HEK293 (cell line): ENCODE data around the gene KIAA1671.

Experiments
- CTCF ChIA-PET: fragments of 350-600 bp; formaldehyde crosslinking; extraction: SDS; loops from one replicate; lab custom pipeline; 2021; ENCODE audit warnings: antibody characterized with exemption; lab: Yijun Ruan, JAX
- POLR2A ChIA-PET: fragments of 300-600 bp; formaldehyde crosslinking; extraction: SDS; loops from one replicate; lab custom pipeline; 2020; ENCODE audit warnings: antibody characterized with exemption, inconsistent platforms; lab: Yijun Ruan, JAX
- H3K27ac ChIP-seq: fragments of 200-500 bp; sonication (Bioruptor generic); 2 replicates; pipeline ENCODE4 v1.5.1; 2014; ENCODE audit warnings: low read depth, low read length, control low read depth, inconsistent platforms; ENCODE audit errors: extremely low read depth
- H3K36me3 ChIP-seq, 2 experiments: fragments of 200-500 bp in 1 of 2; sonication (Bioruptor generic) in 1 of 2; 1 replicate in 1 of 2; 2 replicates in 1 of 2; pipeline ENCODE4 v1.5.1; 2014 to 2017; ENCODE audit warnings: inconsistent platforms in 2 of 2, low read length in 2 of 2; ENCODE audit not compliant: control insufficient read depth in 2 of 2, insufficient read depth in 1 of 2
- H3K4me1 ChIP-seq: fragments of 200-500 bp; sonication (Bioruptor generic); 2 replicates; pipeline ENCODE4 v1.5.1; 2014; ENCODE audit warnings: mild to moderate bottlenecking, low read length, inconsistent platforms; ENCODE audit not compliant: control insufficient read depth, insufficient read depth
- H3K4me3 ChIP-seq: 2 replicates; pipeline ENCODE4 v1.5.1; 2011; ENCODE audit warnings: low read depth, mild to moderate bottlenecking, control low read depth, low read length, moderate library complexity
- H3K9me3 ChIP-seq: fragments of 200-500 bp; sonication (Bioruptor generic); 2 replicates; pipeline ENCODE4 v1.5.1; 2014; ENCODE audit warnings: low read depth, low read length, inconsistent platforms; ENCODE audit not compliant: control insufficient read depth, insufficient read depth
- ATF2 ChIP-seq: fragments of 450-650 bp; formaldehyde crosslinking; IDR thresholded peaks from 2 replicates; pipeline ENCODE4 v1.5.1; 2016; ENCODE audit warnings: missing biosample characterization, missing genetic modification characterization, low read depth
- CTCF ChIP-seq: fragments of 450-650 bp; formaldehyde crosslinking; IDR thresholded peaks from 2 replicates; pipeline ENCODE4 v1.5.1; 2016; ENCODE audit warnings: missing biosample characterization, missing genetic modification characterization
- FEZF1 ChIP-seq: fragments of 450-650 bp; formaldehyde crosslinking; IDR thresholded peaks from 2 replicates; pipeline ENCODE4 v1.5.1; 2016; ENCODE audit warnings: missing biosample characterization, missing genetic modification characterization
- GLIS2 ChIP-seq: fragments of 450-650 bp; formaldehyde crosslinking; IDR thresholded peaks from 2 replicates; pipeline ENCODE4 v1.5.1; 2016; ENCODE audit warnings: missing biosample characterization, missing genetic modification characterization
- KLF8 ChIP-seq: fragments of 450-650 bp; formaldehyde crosslinking; IDR thresholded peaks from 2 replicates; pipeline ENCODE4 v1.5.1; 2016; ENCODE audit warnings: missing biosample characterization, missing genetic modification characterization
- OSR2 ChIP-seq: fragments of 450-650 bp; formaldehyde crosslinking; IDR thresholded peaks from 2 replicates; pipeline ENCODE4 v1.5.1; 2016; ENCODE audit warnings: missing biosample characterization, missing genetic modification characterization
- SALL2 ChIP-seq: fragments of 450-650 bp; formaldehyde crosslinking; IDR thresholded peaks from 2 replicates; pipeline ENCODE4 v1.5.0; 2017; ENCODE audit warnings: missing biosample characterization, mild to moderate bottlenecking, missing genetic modification characterization, borderline replicate concordance
- YY1 ChIP-seq: fragments of 450-650 bp; formaldehyde crosslinking; IDR thresholded peaks from 2 replicates; pipeline ENCODE4 v1.5.1; 2018; ENCODE audit warnings: missing biosample characterization, missing genetic modification characterization
- ZBTB48 ChIP-seq: fragments of 450-650 bp; formaldehyde crosslinking; IDR thresholded peaks from 2 replicates; pipeline ENCODE4 v1.5.1; 2016; ENCODE audit warnings: missing biosample characterization, missing genetic modification characterization
- ZBTB6 ChIP-seq: fragments of 450-650 bp; formaldehyde crosslinking; IDR thresholded peaks from 2 replicates; pipeline ENCODE4 v1.5.1; 2017; ENCODE audit warnings: missing biosample characterization, missing genetic modification characterization
- ZIC2 ChIP-seq: fragments of 450-650 bp; formaldehyde crosslinking; IDR thresholded peaks from 2 replicates; pipeline ENCODE4 v1.5.1; 2016; ENCODE audit warnings: missing biosample characterization, missing genetic modification characterization
- ZNF132 ChIP-seq: fragments of 450-650 bp; formaldehyde crosslinking; IDR thresholded peaks from 2 replicates; pipeline ENCODE4 v1.5.1; 2017; ENCODE audit warnings: missing biosample characterization, missing genetic modification characterization, borderline replicate concordance
- ZNF18 ChIP-seq: fragments of 450-650 bp; formaldehyde crosslinking; IDR thresholded peaks from 2 replicates; pipeline ENCODE4 v1.5.1; 2016; ENCODE audit warnings: missing biosample characterization, missing genetic modification characterization
- ZNF274 ChIP-seq, 2 experiments: fragments of 200-500 bp in 1 of 2; fragments of 450-650 bp in 1 of 2; sonication (Bioruptor generic) in 1 of 2; formaldehyde crosslinking in 1 of 2; IDR thresholded peaks; 2 replicates each; pipeline versions ENCODE4 v1.5.1 to v1.6.1; 2014 to 2016; ENCODE audit warnings: borderline replicate concordance in 1 of 2, inconsistent platforms in 1 of 2, low read length in 1 of 2, missing biosample characterization in 1 of 2, missing genetic modification characterization in 1 of 2
- ZNF354C ChIP-seq: fragments of 450-650 bp; formaldehyde crosslinking; IDR thresholded peaks from 2 replicates; pipeline ENCODE4 v1.5.1; 2016; ENCODE audit warnings: missing biosample characterization, missing genetic modification characterization, low read depth, borderline replicate concordance
- ZNF629 ChIP-seq: fragments of 450-650 bp; formaldehyde crosslinking; IDR thresholded peaks from 2 replicates; pipeline ENCODE4 v1.5.1; 2017; ENCODE audit warnings: missing biosample characterization, missing genetic modification characterization
- ZNF670 ChIP-seq: fragments of 450-650 bp; formaldehyde crosslinking; IDR thresholded peaks from 2 replicates; pipeline ENCODE4 v1.5.1; 2016; ENCODE audit warnings: missing biosample characterization, missing genetic modification characterization, low read depth
- ZNF830 ChIP-seq: fragments of 450-650 bp; IDR thresholded peaks from 2 replicates; pipeline ENCODE4 v1.5.0; 2018; ENCODE audit warnings: missing biosample characterization, missing genetic modification characterization, low read depth, mild to moderate bottlenecking, moderate library complexity
- ZNF837 ChIP-seq: fragments of 450-650 bp; formaldehyde crosslinking; IDR thresholded peaks from 2 replicates; pipeline ENCODE4 v1.5.1; 2016; ENCODE audit warnings: missing biosample characterization, missing genetic modification characterization
- ZSCAN23 ChIP-seq: fragments of 450-650 bp; formaldehyde crosslinking; IDR thresholded peaks from 2 replicates; pipeline ENCODE4 v1.5.1; 2016; ENCODE audit warnings: missing biosample characterization, missing genetic modification characterization

KIAA1671 gene

GRCh38 chr22:25051983-25052710, 99.6 kb downstream of the KIAA1671 start:
- Histone ChIP-seq H3K4me1 (no peaks in the 10 kb centered on the region; the same call in 1 of the 2 replicates), H3K4me3 (no peak overlapping the region), H3K27ac (peak overlapping the region; percentile 3; the same call in 1 of the 2 replicates), H3K36me3 (peaks cover 0 to 34% of the 10 kb centered on the region in 2 experiments; a peak in 1 of 3 replicates), H3K9me3 (no peaks in the 10 kb centered on the region)
- ChIA-PET POLR2A (no interaction called here), CTCF (interaction anchor here (0.6 to 15.6 kb wide), 7 partner anchors 20 to 1048 kb away, joined by 3 to 300 read pairs (median 3); partner anchors contain the start of gene KIAA1671)
- TF ChIP-seq ZNF837 (tag by site-specific recombination): no peak
- TF ChIP-seq KLF8 (tag by site-specific recombination): no peak
- peak; percentile 41; the same call in 1 of the 2 replicates for TF ChIP-seq ZBTB48
- no peak for TF ChIP-seq ZNF132 (tag by site-specific recombination)
- no peak for TF ChIP-seq YY1
- TF ChIP-seq SALL2 (tag by site-specific recombination): no peak
- peak; percentile 60 for TF ChIP-seq ZIC2 (tag by site-specific recombination)
- 0 out of 2 replicates have a peak, but pooled peaks have one; percentile 9 for TF ChIP-seq CTCF (tag by site-specific recombination)
- no peak for TF ChIP-seq FEZF1

GRCh38 chr22:25053153-25053805, 100.8 kb downstream of the KIAA1671 start:
- Histone ChIP-seq H3K9me3 (no peaks in the 10 kb centered on the region), H3K27ac (no peak overlapping the region), H3K4me1 (no peaks in the 10 kb centered on the region; the same call in 1 of the 2 replicates), H3K4me3 (no peak overlapping the region), H3K36me3 (peaks cover 0 to 34% of the 10 kb centered on the region in 2 experiments; a peak in 1 of 3 replicates)
- ChIA-PET CTCF (interaction anchor here (0.8 to 15.6 kb wide), 7 partner anchors 26 to 282 kb away, joined by 3 to 300 read pairs (median 4); no protein-coding TSS in a partner anchor), POLR2A (no interaction called here)
- TF ChIP-seq GLIS2 (tag by site-specific recombination) (peak; percentile 24; the same call in 1 of the 2 replicates), ZNF629 (tag by site-specific recombination) (peak; percentile 67; the same call in 1 of the 2 replicates), ZNF274 (IDR thresholded peaks at IDR 0.05; ENCODE audit: low read length) (no peak), ZNF274 (tag by site-specific recombination; IDR thresholded peaks at IDR 0.05; ENCODE audit: borderline replicate concordance) (peak; percentile 88; the same call in 1 of the 2 replicates), ATF2 (tag by site-specific recombination) (no peak)

- Histone ChIP-seq H3K4me3 (no peak overlapping the region), H3K9me3 (no peaks in the 10 kb centered on the region), H3K27ac (no peak overlapping the region), H3K4me1 (no peaks in the 10 kb centered on the region; the same call in 1 of the 2 replicates), H3K36me3 (peaks cover 0 to 24% of the 10 kb centered on the region in 2 experiments; a peak in 2 of 3 replicates)
- CTCF ChIA-PET: interaction anchor here (0.7 to 15.6 kb wide), 3 partner anchors 116 to 284 kb away, joined by 3 to 300 read pairs (median 68); no protein-coding TSS in a partner anchor
- POLR2A ChIA-PET: no interaction called here
- TF ChIP-seq OSR2 (tag by site-specific recombination) (no peak), ZSCAN23 (tag by site-specific recombination) (no peak), ZNF830 (no peak), ZNF18 (no peak), ZBTB6 (no peak), ZNF670 (tag by site-specific recombination) (no peak), ZNF354C (tag by site-specific recombination) (no peak)
Measured at GRCh38 chr22:25054943-25055511, 102.5 kb downstream of the KIAA1671 start.
